Erythroblast (primary cell): Measurements from ENCODE around the gene IFNGR1.

Experiments used
- GATA1 ChIP-seq: IDR thresholded peaks from 2 replicates; pipeline ENCODE4 v1.6.1; 2011; ENCODE audit warnings: low read depth, mild to moderate bottlenecking, control low read depth, low read length, moderate library complexity
- POLR2A ChIP-seq: IDR thresholded peaks from 2 replicates; pipeline ENCODE4 v1.6.1; 2011; ENCODE audit warnings: mild to moderate bottlenecking, low read length

GRCh38 chr6:137230547-137230946 lies 11.4 kb upstream of the IFNGR1 start:
- TF ChIP-seq POLR2A (no peak), GATA1 (no peak)
